ENCODE results near the gene PTPRK. TPM values are rescaled to one million over a fixed set of nuclear protein-coding genes. Genes with fewer than 3 reads are reported as not detected.

PTPRK gene
- total and polyA plus RNA-seq, 2 experiments from 2014 or later = 26.9 to 56.4 TPM

DNA sequence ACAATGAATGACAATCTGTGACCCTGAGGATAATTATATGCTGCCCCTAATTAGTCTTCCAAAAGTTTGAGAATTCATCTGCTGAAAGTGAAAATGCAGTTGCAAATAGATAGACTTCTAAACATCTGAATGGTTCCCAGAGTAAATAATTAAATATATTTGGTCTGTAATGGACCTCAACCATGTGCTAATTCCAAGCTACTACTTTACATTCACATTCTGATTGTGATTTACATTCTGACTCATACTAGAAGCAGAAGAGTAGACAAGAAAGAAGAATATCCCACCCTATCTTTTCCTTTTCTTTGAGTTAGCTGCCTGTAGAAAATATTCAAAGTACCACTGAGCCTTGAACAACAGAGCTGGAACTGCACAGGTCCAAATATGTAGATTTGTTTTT is 80.8 kb downstream of the PTPRK start:
- DNase-seq (ENCODE audit: low spot score) (no peak), ATAC-seq (no peak)
- peaks cover 65% of the 10 kb centered on the region for H3K4me1 ChIP-seq (ENCODE audit: insufficient read depth)
- H3F3A ChIP-seq (replicated peaks; ENCODE audit: low read depth) = no peaks in the 10 kb centered on the region
- Mint-ChIP-seq H3K9me3 (no peaks in the 10 kb centered on the region), H3K27me3 (ENCODE audit: insufficient read depth, low read depth, poor library complexity) (peaks cover 2% of the 10 kb centered on the region), H3K4me3 (no peak overlapping the region), H3K4me1 (peaks cover 74% of the 10 kb centered on the region), H3K27ac (peak overlapping the region; percentile 34), H3K36me3 (ENCODE audit: low read depth) (no peaks in the 10 kb centered on the region)
- TF ChIP-seq, protein P1, sequence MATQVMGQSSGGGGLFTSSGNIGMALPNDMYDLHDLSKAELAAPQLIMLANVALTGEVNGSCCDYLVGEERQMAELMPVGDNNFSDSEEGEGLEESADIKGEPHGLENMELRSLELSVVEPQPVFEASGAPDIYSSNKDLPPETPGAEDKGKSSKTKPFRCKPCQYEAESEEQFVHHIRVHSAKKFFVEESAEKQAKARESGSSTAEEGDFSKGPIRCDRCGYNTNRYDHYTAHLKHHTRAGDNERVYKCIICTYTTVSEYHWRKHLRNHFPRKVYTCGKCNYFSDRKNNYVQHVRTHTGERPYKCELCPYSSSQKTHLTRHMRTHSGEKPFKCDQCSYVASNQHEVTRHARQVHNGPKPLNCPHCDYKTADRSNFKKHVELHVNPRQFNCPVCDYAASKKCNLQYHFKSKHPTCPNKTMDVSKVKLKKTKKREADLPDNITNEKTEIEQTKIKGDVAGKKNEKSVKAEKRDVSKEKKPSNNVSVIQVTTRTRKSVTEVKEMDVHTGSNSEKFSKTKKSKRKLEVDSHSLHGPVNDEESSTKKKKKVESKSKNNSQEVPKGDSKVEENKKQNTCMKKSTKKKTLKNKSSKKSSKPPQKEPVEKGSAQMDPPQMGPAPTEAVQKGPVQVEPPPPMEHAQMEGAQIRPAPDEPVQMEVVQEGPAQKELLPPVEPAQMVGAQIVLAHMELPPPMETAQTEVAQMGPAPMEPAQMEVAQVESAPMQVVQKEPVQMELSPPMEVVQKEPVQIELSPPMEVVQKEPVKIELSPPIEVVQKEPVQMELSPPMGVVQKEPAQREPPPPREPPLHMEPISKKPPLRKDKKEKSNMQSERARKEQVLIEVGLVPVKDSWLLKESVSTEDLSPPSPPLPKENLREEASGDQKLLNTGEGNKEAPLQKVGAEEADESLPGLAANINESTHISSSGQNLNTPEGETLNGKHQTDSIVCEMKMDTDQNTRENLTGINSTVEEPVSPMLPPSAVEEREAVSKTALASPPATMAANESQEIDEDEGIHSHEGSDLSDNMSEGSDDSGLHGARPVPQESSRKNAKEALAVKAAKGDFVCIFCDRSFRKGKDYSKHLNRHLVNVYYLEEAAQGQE (IDR thresholded peaks at IDR 0.05; ENCODE audit: unreplicated experiment) = no peak
- TF ChIP-seq ZNF331 (CRISPR knock-in tag; IDR thresholded peaks at IDR 0.05; ENCODE audit: low read depth) = no peak
- TF ChIP-seq JUNB (IDR thresholded peaks at IDR 0.05; ENCODE audit: unreplicated experiment) = no peak
- peaks cover 3% of the 10 kb centered on the region; the same call in 1 of the 2 replicates for H4K20me1 ChIP-seq (replicated peaks; ENCODE audit: insufficient read depth)
- H3K27me3 ChIP-seq (ENCODE audit: insufficient read depth) = no peaks in the 10 kb centered on the region
- no peak overlapping the region; the same call in 1 of the 2 replicates for H3K27ac ChIP-seq (ENCODE audit: low read depth)
- H3K4me2 ChIP-seq = peak overlapping the region; percentile 50
- no peaks in the 10 kb centered on the region for H3K9me2 ChIP-seq (ENCODE audit: insufficient read depth)
- peak overlapping the region; percentile 3; the same call in 1 of the 2 replicates for H3K4me3 ChIP-seq
- H3K79me2 ChIP-seq (replicated peaks; ENCODE audit: insufficient read depth) = peaks cover 78% of the 10 kb centered on the region
- no peak overlapping the region for H2AFZ ChIP-seq
- H3K36me3 ChIP-seq (ENCODE audit: insufficient read depth) = no peaks in the 10 kb centered on the region

DNA sequence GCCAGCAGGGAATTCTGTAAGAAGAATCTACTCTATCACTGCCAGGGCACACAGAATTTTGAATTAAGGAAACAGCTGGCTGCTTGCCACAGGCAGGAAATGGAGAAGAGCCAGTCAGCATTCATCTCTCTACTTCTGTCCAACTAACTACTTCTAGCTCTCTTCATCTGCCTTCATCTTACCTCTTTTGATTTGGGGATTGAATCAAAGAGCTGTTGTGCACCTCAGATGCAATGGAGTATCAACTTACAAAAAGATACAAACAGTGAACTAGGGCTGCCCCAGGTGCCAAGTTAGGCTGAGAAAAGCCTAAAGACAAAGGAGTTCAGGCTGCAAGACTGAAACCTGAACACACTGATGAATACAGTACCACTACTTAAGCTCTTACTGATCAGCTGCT is 82.0 kb downstream of the PTPRK start:
- no peaks in the 10 kb centered on the region for H3K36me3 Mint-ChIP-seq (ENCODE audit: low read depth)
- peak overlapping the region; percentile 4 for H3K27ac Mint-ChIP-seq
- Histone ChIP-seq H3K4me2 (0 out of 2 replicates have a peak overlapping the region, but pooled peaks have one; percentile 15), H3K27ac (ENCODE audit: low read depth) (no peak overlapping the region), H4K20me1 (replicated peaks; ENCODE audit: insufficient read depth) (no peaks in the 10 kb centered on the region; the same call in 1 of the 2 replicates), H3F3A (replicated peaks; ENCODE audit: low read depth) (no peaks in the 10 kb centered on the region), H2AFZ (no peak overlapping the region), H3K79me2 (replicated peaks; ENCODE audit: insufficient read depth) (peaks cover 75% of the 10 kb centered on the region), H3K36me3 (ENCODE audit: insufficient read depth) (no peaks in the 10 kb centered on the region), H3K4me1 (ENCODE audit: insufficient read depth) (peaks cover 73% of the 10 kb centered on the region), H3K4me3 (no peak overlapping the region), H3K9me2 (ENCODE audit: insufficient read depth) (no peaks in the 10 kb centered on the region), H3K27me3 (ENCODE audit: insufficient read depth) (no peaks in the 10 kb centered on the region)
- H3K4me3 Mint-ChIP-seq = no peak overlapping the region
- H3K27me3 Mint-ChIP-seq (ENCODE audit: insufficient read depth, low read depth, poor library complexity) = peaks cover 3% of the 10 kb centered on the region
- peak; percentile 21 for DNase-seq (ENCODE audit: low spot score)
- H3K9me3 Mint-ChIP-seq = no peaks in the 10 kb centered on the region
- ATAC-seq = peak; percentile 62
- peaks cover 70% of the 10 kb centered on the region for H3K4me1 Mint-ChIP-seq
- TF ChIP-seq, protein P2, sequence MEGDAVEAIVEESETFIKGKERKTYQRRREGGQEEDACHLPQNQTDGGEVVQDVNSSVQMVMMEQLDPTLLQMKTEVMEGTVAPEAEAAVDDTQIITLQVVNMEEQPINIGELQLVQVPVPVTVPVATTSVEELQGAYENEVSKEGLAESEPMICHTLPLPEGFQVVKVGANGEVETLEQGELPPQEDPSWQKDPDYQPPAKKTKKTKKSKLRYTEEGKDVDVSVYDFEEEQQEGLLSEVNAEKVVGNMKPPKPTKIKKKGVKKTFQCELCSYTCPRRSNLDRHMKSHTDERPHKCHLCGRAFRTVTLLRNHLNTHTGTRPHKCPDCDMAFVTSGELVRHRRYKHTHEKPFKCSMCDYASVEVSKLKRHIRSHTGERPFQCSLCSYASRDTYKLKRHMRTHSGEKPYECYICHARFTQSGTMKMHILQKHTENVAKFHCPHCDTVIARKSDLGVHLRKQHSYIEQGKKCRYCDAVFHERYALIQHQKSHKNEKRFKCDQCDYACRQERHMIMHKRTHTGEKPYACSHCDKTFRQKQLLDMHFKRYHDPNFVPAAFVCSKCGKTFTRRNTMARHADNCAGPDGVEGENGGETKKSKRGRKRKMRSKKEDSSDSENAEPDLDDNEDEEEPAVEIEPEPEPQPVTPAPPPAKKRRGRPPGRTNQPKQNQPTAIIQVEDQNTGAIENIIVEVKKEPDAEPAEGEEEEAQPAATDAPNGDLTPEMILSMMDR (conservative IDR thresholded peaks at IDR 0.05; ENCODE audit: low read depth in 2 of 2) = no peak
- TF ChIP-seq, protein P3, sequence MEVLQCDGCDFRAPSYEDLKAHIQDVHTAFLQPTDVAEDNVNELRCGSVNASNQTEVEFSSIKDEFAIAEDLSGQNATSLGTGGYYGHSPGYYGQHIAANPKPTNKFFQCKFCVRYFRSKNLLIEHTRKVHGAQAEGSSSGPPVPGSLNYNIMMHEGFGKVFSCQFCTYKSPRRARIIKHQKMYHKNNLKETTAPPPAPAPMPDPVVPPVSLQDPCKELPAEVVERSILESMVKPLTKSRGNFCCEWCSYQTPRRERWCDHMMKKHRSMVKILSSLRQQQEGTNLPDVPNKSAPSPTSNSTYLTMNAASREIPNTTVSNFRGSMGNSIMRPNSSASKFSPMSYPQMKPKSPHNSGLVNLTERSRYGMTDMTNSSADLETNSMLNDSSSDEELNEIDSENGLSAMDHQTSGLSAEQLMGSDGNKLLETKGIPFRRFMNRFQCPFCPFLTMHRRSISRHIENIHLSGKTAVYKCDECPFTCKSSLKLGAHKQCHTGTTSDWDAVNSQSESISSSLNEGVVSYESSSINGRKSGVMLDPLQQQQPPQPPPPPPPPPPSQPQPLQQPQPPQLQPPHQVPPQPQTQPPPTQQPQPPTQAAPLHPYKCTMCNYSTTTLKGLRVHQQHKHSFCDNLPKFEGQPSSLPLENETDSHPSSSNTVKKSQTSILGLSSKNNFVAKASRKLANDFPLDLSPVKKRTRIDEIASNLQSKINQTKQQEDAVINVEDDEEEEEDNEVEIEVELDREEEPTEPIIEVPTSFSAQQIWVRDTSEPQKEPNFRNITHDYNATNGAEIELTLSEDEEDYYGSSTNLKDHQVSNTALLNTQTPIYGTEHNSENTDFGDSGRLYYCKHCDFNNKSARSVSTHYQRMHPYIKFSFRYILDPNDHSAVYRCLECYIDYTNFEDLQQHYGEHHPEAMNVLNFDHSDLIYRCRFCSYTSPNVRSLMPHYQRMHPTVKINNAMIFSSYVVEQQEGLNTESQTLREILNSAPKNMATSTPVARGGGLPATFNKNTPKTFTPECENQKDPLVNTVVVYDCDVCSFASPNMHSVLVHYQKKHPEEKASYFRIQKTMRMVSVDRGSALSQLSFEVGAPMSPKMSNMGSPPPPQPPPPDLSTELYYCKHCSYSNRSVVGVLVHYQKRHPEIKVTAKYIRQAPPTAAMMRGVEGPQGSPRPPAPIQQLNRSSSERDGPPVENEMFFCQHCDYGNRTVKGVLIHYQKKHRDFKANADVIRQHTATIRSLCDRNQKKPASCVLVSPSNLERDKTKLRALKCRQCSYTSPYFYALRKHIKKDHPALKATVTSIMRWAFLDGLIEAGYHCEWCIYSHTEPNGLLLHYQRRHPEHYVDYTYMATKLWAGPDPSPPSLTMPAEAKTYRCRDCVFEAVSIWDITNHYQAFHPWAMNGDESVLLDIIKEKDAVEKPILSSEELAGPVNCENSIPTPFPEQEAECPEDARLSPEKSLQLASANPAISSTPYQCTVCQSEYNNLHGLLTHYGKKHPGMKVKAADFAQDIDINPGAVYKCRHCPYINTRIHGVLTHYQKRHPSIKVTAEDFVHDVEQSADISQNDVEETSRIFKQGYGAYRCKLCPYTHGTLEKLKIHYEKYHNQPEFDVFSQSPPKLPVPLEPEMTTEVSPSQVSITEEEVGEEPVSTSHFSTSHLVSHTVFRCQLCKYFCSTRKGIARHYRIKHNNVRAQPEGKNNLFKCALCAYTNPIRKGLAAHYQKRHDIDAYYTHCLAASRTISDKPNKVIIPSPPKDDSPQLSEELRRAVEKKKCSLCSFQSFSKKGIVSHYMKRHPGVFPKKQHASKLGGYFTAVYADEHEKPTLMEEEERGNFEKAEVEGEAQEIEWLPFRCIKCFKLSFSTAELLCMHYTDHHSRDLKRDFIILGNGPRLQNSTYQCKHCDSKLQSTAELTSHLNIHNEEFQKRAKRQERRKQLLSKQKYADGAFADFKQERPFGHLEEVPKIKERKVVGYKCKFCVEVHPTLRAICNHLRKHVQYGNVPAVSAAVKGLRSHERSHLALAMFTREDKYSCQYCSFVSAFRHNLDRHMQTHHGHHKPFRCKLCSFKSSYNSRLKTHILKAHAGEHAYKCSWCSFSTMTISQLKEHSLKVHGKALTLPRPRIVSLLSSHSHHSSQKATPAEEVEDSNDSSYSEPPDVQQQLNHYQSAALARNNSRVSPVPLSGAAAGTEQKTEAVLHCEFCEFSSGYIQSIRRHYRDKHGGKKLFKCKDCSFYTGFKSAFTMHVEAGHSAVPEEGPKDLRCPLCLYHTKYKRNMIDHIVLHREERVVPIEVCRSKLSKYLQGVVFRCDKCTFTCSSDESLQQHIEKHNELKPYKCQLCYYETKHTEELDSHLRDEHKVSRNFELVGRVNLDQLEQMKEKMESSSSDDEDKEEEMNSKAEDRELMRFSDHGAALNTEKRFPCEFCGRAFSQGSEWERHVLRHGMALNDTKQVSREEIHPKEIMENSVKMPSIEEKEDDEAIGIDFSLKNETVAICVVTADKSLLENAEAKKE (CRISPR knock-in tag; IDR thresholded peaks at IDR 0.05) = no peak
- TF ChIP-seq, protein P1 (IDR thresholded peaks at IDR 0.05; ENCODE audit: unreplicated experiment) = no peak
